OCI-LY7 (cell line): ENCODE data around the gene CDNF. TPM values are rescaled to one million over a fixed set of nuclear protein-coding genes. Genes with fewer than 3 reads are reported as not detected.

Experiments
- BruUV-seq: library from RNA; stranded (reverse); fragments of 400-500 nt; replicated peaks from 2 replicates; lab custom pipeline; 2021; lab: Mats Ljungman, UMichigan
- CTCF ChIA-PET: fragments of 300-600 bp; sonication (Branson Sonifier 250); formaldehyde crosslinking; loops from one replicate; lab custom pipeline; 2022; ENCODE audit warnings: antibody characterized with exemption; ENCODE audit not compliant: unreplicated experiment; lab: Charles Lee
- POLR2A ChIA-PET: fragments of 300-600 bp; sonication (Branson Sonifier 250); formaldehyde crosslinking; loops from one replicate; lab custom pipeline; 2022; ENCODE audit warnings: antibody characterized with exemption; lab: Charles Lee
- DNase-seq: peaks from one replicate; pipeline ENCODE4 v3.0.0-alpha.2; 2015; ENCODE audit warnings: low spot score
- H2AFZ ChIP-seq: fragments of 200-600 bp; sonication (generic), shearing (Covaris generic); 2 replicates; pipeline ENCODE4 v1.6.1; 2014; ENCODE audit warnings: mild to moderate bottlenecking, antibody characterized with exemption, low read length, moderate library complexity
- H3K27ac ChIP-seq: fragments of 200-600 bp; sonication (generic); 2 replicates; pipeline ENCODE4 v1.5.1; 2014; ENCODE audit warnings: mixed run types, low read depth, mild to moderate bottlenecking, moderate library complexity, low read length, inconsistent platforms; ENCODE audit not compliant: poor library complexity, severe bottlenecking
- H3K36me3 ChIP-seq: fragments of 200-600 bp; sonication (generic); 2 replicates; pipeline ENCODE4 v1.6.1; 2014; ENCODE audit warnings: mild to moderate bottlenecking, antibody characterized with exemption, low read length, moderate library complexity, mixed read lengths; ENCODE audit not compliant: insufficient read depth
- H3K4me1 ChIP-seq: fragments of 200-600 bp; sonication (generic); 2 replicates; pipeline ENCODE4 v1.5.1; 2014; ENCODE audit warnings: mild to moderate bottlenecking, low read length; ENCODE audit not compliant: insufficient read depth, poor library complexity, severe bottlenecking
- H3K4me2 ChIP-seq: fragments of 200-600 bp; sonication (generic); 2 replicates; pipeline ENCODE4 v1.6.1; 2014; ENCODE audit warnings: mild to moderate bottlenecking, low read length
- H3K4me3 ChIP-seq: fragments of 200-600 bp; sonication (generic); 2 replicates; pipeline ENCODE4 v1.5.1; 2014; ENCODE audit warnings: mild to moderate bottlenecking, low read depth, low read length; ENCODE audit not compliant: poor library complexity, severe bottlenecking
- H3K79me2 ChIP-seq: fragments of 200-600 bp; sonication (generic); 2 replicates; pipeline ENCODE4 v1.6.1; 2016; ENCODE audit warnings: low read depth, mild to moderate bottlenecking, low read length, moderate library complexity, mixed read lengths; ENCODE audit not compliant: insufficient read depth
- H3K9me2 ChIP-seq: fragments of 200-600 bp; sonication (generic); 2 replicates; pipeline ENCODE4 v1.6.1; 2016; ENCODE audit warnings: mild to moderate bottlenecking, low read length, mixed read lengths; ENCODE audit not compliant: insufficient read depth
- H3K9me3 ChIP-seq: fragments of 200-600 bp; sonication (generic); 2 replicates; pipeline ENCODE4 v1.6.1; 2014; ENCODE audit warnings: mild to moderate bottlenecking, mixed run types, low read length, mixed read lengths
- H4K20me1 ChIP-seq: fragments of 200-600 bp; sonication (generic); 2 replicates; pipeline ENCODE4 v1.6.1; 2014; ENCODE audit warnings: mild to moderate bottlenecking, antibody characterized with exemption, low read length, moderate library complexity, mixed read lengths; ENCODE audit not compliant: insufficient read depth
- EZH2phosphoT487 ChIP-seq: fragments of 200-600 bp; sonication (generic); IDR thresholded peaks from 2 replicates; pipeline ENCODE4 v1.6.1; 2018; ENCODE audit warnings: low read depth, borderline replicate concordance, mild to moderate bottlenecking, mixed run types, antibody characterized with exemption, low read length, moderate library complexity, mixed read lengths
- intact Hi-C: fragments of 100-400 bp; cut with micrococcal nuclease; formaldehyde crosslinking; loops from one replicate; pipeline ENCODE4 v1.10.0; 2022; ENCODE audit not compliant: unreplicated experiment
- total RNA-seq, 2 experiments: library from RNA; depleted of rRNA in 1 of 2; stranded (reverse); fragments of >200 nt in 1 of 2; shearing (Covaris generic) in 1 of 2; gene quantifications; 2 replicates each; pipeline ENCODE4 v1.2.3, GENCODE V29; 2014 to 2022
- TF ChIP-seq, protein P1 (sequence below): fragments of 200-600 bp; sonication (generic); conservative IDR thresholded peaks from 2 replicates; pipeline ENCODE4 v1.5.1; 2014; ENCODE audit warnings: mild to moderate bottlenecking, antibody characterized with exemption, low read length, moderate library complexity, mixed read lengths

The CDNF gene
- total RNA-seq, 2 experiments from 2014 or later = 3.2 to 3.7 TPM

DNA sequence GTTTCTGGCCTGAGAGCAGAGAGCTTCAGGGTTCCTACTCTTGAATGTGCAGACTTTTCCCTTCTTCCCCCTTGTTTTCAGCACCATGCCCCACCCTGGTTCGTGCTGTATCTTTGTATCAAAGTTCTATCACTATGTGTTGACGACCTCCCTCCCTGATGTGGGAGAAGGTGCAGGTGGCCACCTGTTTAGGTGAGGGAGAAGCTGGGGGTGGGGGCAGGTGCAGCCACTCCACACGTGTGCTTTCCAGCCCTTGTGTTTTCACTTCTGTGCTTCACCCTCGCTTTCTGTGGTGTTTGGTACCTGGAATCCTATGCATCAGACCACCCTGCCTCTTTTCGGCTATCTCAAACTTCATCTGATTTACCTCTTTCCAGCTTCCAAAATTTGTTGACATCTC is 21.2 kb upstream of the CDNF start:
- H3K4me1 ChIP-seq = peaks cover 22% of the 10 kb centered on the region
- DNase-seq = no peak
- intact Hi-C loops = no loop called here
- H3K4me3 ChIP-seq = no peak overlapping the region
- H3K9me2 ChIP-seq = no peaks in the 10 kb centered on the region
- no peaks in the 10 kb centered on the region for H3K9me3 ChIP-seq
- no peak for TF ChIP-seq EZH2phosphoT487
- TF ChIP-seq, protein P1, sequence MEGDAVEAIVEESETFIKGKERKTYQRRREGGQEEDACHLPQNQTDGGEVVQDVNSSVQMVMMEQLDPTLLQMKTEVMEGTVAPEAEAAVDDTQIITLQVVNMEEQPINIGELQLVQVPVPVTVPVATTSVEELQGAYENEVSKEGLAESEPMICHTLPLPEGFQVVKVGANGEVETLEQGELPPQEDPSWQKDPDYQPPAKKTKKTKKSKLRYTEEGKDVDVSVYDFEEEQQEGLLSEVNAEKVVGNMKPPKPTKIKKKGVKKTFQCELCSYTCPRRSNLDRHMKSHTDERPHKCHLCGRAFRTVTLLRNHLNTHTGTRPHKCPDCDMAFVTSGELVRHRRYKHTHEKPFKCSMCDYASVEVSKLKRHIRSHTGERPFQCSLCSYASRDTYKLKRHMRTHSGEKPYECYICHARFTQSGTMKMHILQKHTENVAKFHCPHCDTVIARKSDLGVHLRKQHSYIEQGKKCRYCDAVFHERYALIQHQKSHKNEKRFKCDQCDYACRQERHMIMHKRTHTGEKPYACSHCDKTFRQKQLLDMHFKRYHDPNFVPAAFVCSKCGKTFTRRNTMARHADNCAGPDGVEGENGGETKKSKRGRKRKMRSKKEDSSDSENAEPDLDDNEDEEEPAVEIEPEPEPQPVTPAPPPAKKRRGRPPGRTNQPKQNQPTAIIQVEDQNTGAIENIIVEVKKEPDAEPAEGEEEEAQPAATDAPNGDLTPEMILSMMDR = no peak
- H3K79me2 ChIP-seq = no peaks in the 10 kb centered on the region
- H3K36me3 ChIP-seq = peaks cover 86% of the 10 kb centered on the region
- no peaks in the 10 kb centered on the region for H4K20me1 ChIP-seq
- CTCF ChIA-PET = no interaction called here
- H3K27ac ChIP-seq = peak overlapping the region; percentile 16
- H2AFZ ChIP-seq = no peak overlapping the region
- no TSS peak for BruUV-seq
- POLR2A ChIA-PET = interaction anchor here (1.0 to 2.4 kb wide), 4 partner anchors 8 to 98 kb away, joined by 3 to 9 read pairs (median 5); partner anchors contain the start of gene SUV39H2
- peak overlapping the region; percentile 30; the same call in 1 of the 2 replicates for H3K4me2 ChIP-seq

DNA sequence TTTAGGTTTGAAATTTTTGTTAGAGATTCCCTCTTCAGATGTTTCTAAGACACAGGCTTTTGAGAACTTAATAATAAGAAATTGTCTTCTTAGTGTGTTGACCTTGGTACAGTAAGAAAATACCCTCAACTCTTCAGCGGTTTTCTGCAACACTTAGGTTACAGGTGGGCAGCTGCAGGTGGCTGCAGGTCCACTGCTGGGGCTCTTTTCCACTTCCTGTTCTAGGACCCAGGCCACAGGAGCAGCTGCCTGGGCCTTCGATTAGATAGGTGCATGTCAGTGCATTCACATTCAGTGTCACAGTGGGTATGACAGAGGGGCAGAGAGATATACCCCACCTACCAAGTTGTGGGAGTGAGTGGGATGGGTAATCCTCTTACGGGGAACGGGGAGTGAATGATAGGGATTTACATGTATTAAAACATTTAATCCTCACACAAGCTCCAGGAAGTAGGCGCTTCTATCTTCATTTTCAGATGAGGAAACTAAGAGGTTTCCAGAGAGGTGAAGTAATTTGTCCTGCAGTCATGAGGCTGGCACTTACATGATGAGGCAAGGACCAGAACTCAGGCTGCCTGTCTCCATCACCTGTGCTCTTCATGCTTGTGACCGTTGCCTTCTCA is 20.6 kb upstream of the CDNF start:
- Histone ChIP-seq H3K36me3 (peaks cover 83% of the 10 kb centered on the region), H2AFZ (no peak overlapping the region), H3K9me2 (no peaks in the 10 kb centered on the region), H3K9me3 (no peaks in the 10 kb centered on the region), H3K79me2 (no peaks in the 10 kb centered on the region), H3K27ac (peak overlapping the region; percentile 16), H3K4me2 (peak overlapping the region; percentile 30), H4K20me1 (no peaks in the 10 kb centered on the region), H3K4me1 (peaks cover 22% of the 10 kb centered on the region), H3K4me3 (no peak overlapping the region)
- CTCF ChIA-PET = no interaction called here
- BruUV-seq = no TSS peak
- peak; percentile 23 for DNase-seq
- TF ChIP-seq EZH2phosphoT487 = no peak
- TF ChIP-seq, protein P1 = no peak
- intact Hi-C loops = no loop called here
- POLR2A ChIA-PET = interaction anchor here (1.0 to 2.4 kb wide), 2 partner anchors 8 to 19 kb away, joined by 6 to 9 read pairs; partner anchors contain the start of gene SUV39H2

GRCh38 chr10:14855453-14855852 is 17.6 kb upstream of the CDNF start:
- ChIA-PET CTCF (no interaction called here), POLR2A (interaction anchor here (1.2 kb wide), 1 partner anchor 11 kb away, joined by 5 read pairs; no protein-coding TSS in a partner anchor)
- no peak for DNase-seq
- Histone ChIP-seq H3K79me2 (no peaks in the 10 kb centered on the region), H3K9me3 (no peaks in the 10 kb centered on the region), H2AFZ (no peak overlapping the region), H3K4me2 (no peak overlapping the region), H3K27ac (no peak overlapping the region), H3K4me3 (no peak overlapping the region), H3K4me1 (peaks cover 22% of the 10 kb centered on the region), H3K9me2 (no peaks in the 10 kb centered on the region), H3K36me3 (peaks cover 92% of the 10 kb centered on the region), H4K20me1 (no peaks in the 10 kb centered on the region)
- BruUV-seq = no TSS peak
- no peak for TF ChIP-seq EZH2phosphoT487
- TF ChIP-seq, protein P1 = no peak
- intact Hi-C loops = no loop called here
